ENCODE data around the gene MORN5.

Gene MORN5

GRCh38 chr9:122128969-122129343 is 30.8 kb upstream of the MORN5 start:
- peaks cover 4% of the 10 kb centered on the region for H3K4me1 ChIP-seq (ENCODE audit: insufficient read depth, low read length, poor library complexity, severe bottlenecking)
- no peak overlapping the region for H2AFZ ChIP-seq (ENCODE audit: low read length)
- TF ChIP-seq EZH2phosphoT487 (IDR thresholded peaks at IDR 0.05; ENCODE audit: borderline replicate concordance) (no peak), CTCF (conservative IDR thresholded peaks at IDR 0.05; ENCODE audit: low read length) (no peak)
- H3K27me3 ChIP-seq (ENCODE audit: insufficient read depth, low read length, poor library complexity, severe bottlenecking) = no peaks in the 10 kb centered on the region
- no peaks in the 10 kb centered on the region for H3K79me2 ChIP-seq (ENCODE audit: insufficient read depth, low read length)
- H3K4me3 ChIP-seq (ENCODE audit: low read length, poor library complexity, severe bottlenecking) = no peak overlapping the region
- no peaks in the 10 kb centered on the region for H3F3A ChIP-seq (ENCODE audit: low read depth)
- H3K9me2 ChIP-seq (replicated peaks; ENCODE audit: low read depth, low read length) = no peaks in the 10 kb centered on the region
- no peaks in the 10 kb centered on the region for H3K36me3 ChIP-seq (ENCODE audit: insufficient read depth, low read length)
- H3K4me2 ChIP-seq (ENCODE audit: low read depth, low read length, poor library complexity, severe bottlenecking) = no peak overlapping the region
- no peak overlapping the region for H3K9ac ChIP-seq (ENCODE audit: low read depth, low read length, poor library complexity, severe bottlenecking)
- H4K20me1 ChIP-seq (ENCODE audit: insufficient read depth, low read length, poor library complexity, severe bottlenecking) = no peaks in the 10 kb centered on the region
- H3K9me3 ChIP-seq (ENCODE audit: insufficient read depth, low read depth, low read length) = no peaks in the 10 kb centered on the region

DNA sequence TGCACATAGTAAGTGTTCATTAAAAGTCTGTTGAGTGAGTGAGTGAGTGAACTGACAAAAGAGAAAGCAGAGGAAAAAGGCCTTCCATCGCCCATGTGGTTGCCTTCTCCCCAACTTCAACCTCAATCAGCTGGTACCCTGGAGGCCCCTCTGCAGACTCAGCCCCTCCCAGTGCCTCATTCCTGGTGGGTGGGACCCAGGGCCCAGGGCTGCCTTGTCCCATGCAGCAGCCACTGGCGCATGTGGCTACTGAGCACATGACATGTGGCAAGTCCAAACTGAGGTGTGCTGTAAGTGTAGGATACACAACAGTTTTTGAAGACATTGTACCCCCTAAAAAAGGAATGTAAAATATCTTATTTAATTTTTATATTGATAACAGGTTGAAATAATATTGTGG is 29.7 kb upstream of the MORN5 start:
- Histone ChIP-seq H3K9me3 (ENCODE audit: insufficient read depth, low read depth, low read length) (no peaks in the 10 kb centered on the region), H3K27me3 (ENCODE audit: insufficient read depth, low read length, poor library complexity, severe bottlenecking) (no peaks in the 10 kb centered on the region), H3K4me2 (ENCODE audit: low read depth, low read length, poor library complexity, severe bottlenecking) (no peak overlapping the region), H2AFZ (ENCODE audit: low read length) (no peak overlapping the region), H3K36me3 (ENCODE audit: insufficient read depth, low read length) (no peaks in the 10 kb centered on the region), H3K79me2 (ENCODE audit: insufficient read depth, low read length) (no peaks in the 10 kb centered on the region), H3F3A (ENCODE audit: low read depth) (no peaks in the 10 kb centered on the region), H3K9me2 (replicated peaks; ENCODE audit: low read depth, low read length) (no peaks in the 10 kb centered on the region), H3K4me1 (ENCODE audit: insufficient read depth, low read length, poor library complexity, severe bottlenecking) (peaks cover 4% of the 10 kb centered on the region), H4K20me1 (ENCODE audit: insufficient read depth, low read length, poor library complexity, severe bottlenecking) (no peaks in the 10 kb centered on the region), H3K9ac (ENCODE audit: low read depth, low read length, poor library complexity, severe bottlenecking) (no peak overlapping the region), H3K4me3 (ENCODE audit: low read length, poor library complexity, severe bottlenecking) (no peak overlapping the region)
- TF ChIP-seq EZH2phosphoT487 (IDR thresholded peaks at IDR 0.05; ENCODE audit: borderline replicate concordance) (no peak), CTCF (conservative IDR thresholded peaks at IDR 0.05; ENCODE audit: low read length) (no peak)

DNA sequence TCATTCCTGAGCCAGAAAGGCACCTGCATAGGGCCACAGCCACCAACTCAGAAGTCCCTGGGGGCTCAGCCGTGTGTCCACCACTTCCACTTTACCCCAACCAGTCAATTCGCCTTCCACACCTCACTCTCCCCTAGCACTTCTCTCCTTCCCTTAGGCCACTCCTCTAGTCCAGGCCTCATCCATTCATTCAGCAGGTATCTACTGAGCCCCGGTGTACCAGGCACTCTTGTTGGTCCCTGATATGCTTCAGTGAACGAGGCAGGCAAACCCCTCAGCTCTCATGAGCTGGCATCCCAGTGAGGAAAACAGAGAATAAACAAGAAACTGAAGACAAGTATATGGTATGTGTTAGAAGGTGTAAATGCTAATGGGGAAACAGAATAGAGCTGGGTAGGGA is 28.9 kb upstream of the MORN5 start:
- H3K4me1 ChIP-seq (ENCODE audit: insufficient read depth, low read length, poor library complexity, severe bottlenecking) = no peaks in the 10 kb centered on the region
- no peaks in the 10 kb centered on the region for H3K36me3 ChIP-seq (ENCODE audit: insufficient read depth, low read length)
- H3K79me2 ChIP-seq (ENCODE audit: insufficient read depth, low read length) = no peaks in the 10 kb centered on the region
- no peak overlapping the region for H2AFZ ChIP-seq (ENCODE audit: low read length)
- H3F3A ChIP-seq (ENCODE audit: low read depth) = no peaks in the 10 kb centered on the region
- H3K9ac ChIP-seq (ENCODE audit: low read depth, low read length, poor library complexity, severe bottlenecking) = no peak overlapping the region
- no peaks in the 10 kb centered on the region for H3K27me3 ChIP-seq (ENCODE audit: insufficient read depth, low read length, poor library complexity, severe bottlenecking)
- no peaks in the 10 kb centered on the region for H4K20me1 ChIP-seq (ENCODE audit: insufficient read depth, low read length, poor library complexity, severe bottlenecking)
- H3K4me3 ChIP-seq (ENCODE audit: low read length, poor library complexity, severe bottlenecking) = no peak overlapping the region
- H3K9me2 ChIP-seq (replicated peaks; ENCODE audit: low read depth, low read length) = no peaks in the 10 kb centered on the region
- H3K4me2 ChIP-seq (ENCODE audit: low read depth, low read length, poor library complexity, severe bottlenecking) = no peak overlapping the region
- no peaks in the 10 kb centered on the region for H3K9me3 ChIP-seq (ENCODE audit: insufficient read depth, low read depth, low read length)
- TF ChIP-seq CTCF (conservative IDR thresholded peaks at IDR 0.05; ENCODE audit: low read length) = no peak
- no peak for TF ChIP-seq EZH2phosphoT487 (IDR thresholded peaks at IDR 0.05; ENCODE audit: borderline replicate concordance)

Data from Loucy (cell line).